Activated CD4-positive, alpha-beta memory T cell treated with anti-CD3 and anti-CD28 coated beads, Interleukin-2, amount 10 ng/mL, durations not matched to agents 7 days and 5 days (primary cell): ENCODE results near the gene WFDC9. TPM values are rescaled to one million over a fixed set of nuclear protein-coding genes. Genes with fewer than 3 reads are reported as not detected.
"Not testable (repeated sequence)": the region's sequence is repeated elsewhere in the genome, so short reads cannot be mapped to it uniquely, and the experiment has no call there.

ENCODE experiments used
- CTCF ChIA-PET: fragments of 350-600 bp; sonication (Branson Sonifier 250); formaldehyde crosslinking; loops from one replicate; lab custom pipeline; 2021; ENCODE audit warnings: antibody characterized with exemption, inconsistent platforms; lab: Charles Lee
- POLR2A ChIA-PET: fragments of 350-600 bp; sonication (Branson Sonifier 250); formaldehyde crosslinking; loops from one replicate; lab custom pipeline; 2021; ENCODE audit warnings: antibody characterized with exemption; lab: Charles Lee
- DNase-seq: peaks from one replicate; pipeline ENCODE4 v3.0.0-alpha.2; 2020
- H3K27ac Mint-ChIP-seq: one replicate; pipeline ENCODE4 v1.8.0; 2021; ENCODE audit warnings: mild to moderate bottlenecking, mixed read lengths
- H3K27me3 Mint-ChIP-seq: one replicate; pipeline ENCODE4 v1.8.0; 2021; ENCODE audit warnings: mixed read lengths
- H3K36me3 Mint-ChIP-seq: one replicate; pipeline ENCODE4 v1.8.0; 2021; ENCODE audit warnings: low read depth, mixed read lengths
- H3K4me1 Mint-ChIP-seq: one replicate; pipeline ENCODE4 v1.8.0; 2021; ENCODE audit warnings: mixed read lengths
- H3K4me3 Mint-ChIP-seq: one replicate; pipeline ENCODE4 v1.8.0; 2021; ENCODE audit warnings: mild to moderate bottlenecking, mixed read lengths
- H3K9me3 Mint-ChIP-seq: one replicate; pipeline ENCODE4 v1.8.0; 2021; ENCODE audit warnings: mixed read lengths
- total RNA-seq, 2 experiments: library from RNA; stranded (reverse); gene quantifications; one replicate each; pipeline ENCODE4 v1.2.3, GENCODE V29; 2021

Gene WFDC9
- total RNA-seq, 2 experiments from 2014 or later = not detected

DNA sequence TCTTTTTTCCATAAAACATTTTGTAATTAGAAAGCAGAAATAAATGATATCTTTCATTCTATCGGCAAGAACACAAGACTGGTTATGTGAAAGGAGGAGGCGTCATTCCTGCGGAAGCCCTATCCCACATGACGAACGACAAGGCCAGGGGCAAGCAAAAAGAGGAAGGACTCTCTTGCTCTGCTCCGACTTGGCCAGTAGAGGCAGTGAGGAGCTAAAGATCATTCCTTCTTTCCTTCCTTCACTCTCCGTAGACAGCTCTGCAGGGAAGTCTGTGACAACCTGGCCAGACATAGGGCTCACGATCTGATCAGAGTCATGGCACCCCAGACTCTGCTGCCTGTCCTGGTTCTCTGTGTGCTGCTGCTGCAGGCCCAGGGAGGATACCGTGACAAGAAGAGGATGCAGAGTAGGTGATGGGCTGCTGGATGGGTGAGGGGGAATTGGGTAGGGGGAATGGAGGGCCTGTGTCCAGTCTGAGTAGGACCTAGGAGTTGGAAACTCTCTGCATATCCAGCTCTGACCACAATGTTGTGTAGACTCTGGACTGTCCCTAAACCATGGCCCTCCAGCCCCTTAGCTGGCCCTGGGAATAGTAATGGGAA is 1.5 kb downstream of the WFDC9 start, which contains the start of gene WFDC10A:
Gene WFDC10A (plus strand): TSS at position 244 of the 605 bp plus-strand sequence. CDS start 75 bp downstream, at position 319.
- Mint-ChIP-seq H3K36me3 (no peaks in the 10 kb centered on the region), H3K27me3 (peaks cover 23% of the 10 kb centered on the region), H3K9me3 (no peaks in the 10 kb centered on the region), H3K27ac (no peak within 1 kb of the TSS), H3K4me3 (no peak within 1 kb of the TSS), H3K4me1 (no peaks in the 10 kb centered on the region)
- DNase-seq = peak; percentile 23
- ChIA-PET POLR2A (no interaction called here), CTCF (interaction anchor here (0.6 to 1.7 kb wide), 4 partner anchors 12 to 142 kb away, joined by 3 to 16 read pairs (median 4); no protein-coding TSS in a partner anchor)

- POLR2A ChIA-PET = no interaction called here
Measured at GRCh38 chr20:45626540-45626939, 4.5 kb downstream of the WFDC9 start.

GRCh38 chr20:45621593-45621992 is 9.5 kb downstream of the WFDC9 start:
- Mint-ChIP-seq H3K36me3 (no peaks in the 10 kb centered on the region), H3K9me3 (no peaks in the 10 kb centered on the region), H3K4me3 (no peak overlapping the region), H3K27me3 (peaks cover 24% of the 10 kb centered on the region), H3K4me1 (no peaks in the 10 kb centered on the region), H3K27ac (no peak overlapping the region)
- DNase-seq = no peak
- CTCF ChIA-PET = no interaction called here
- POLR2A ChIA-PET = no interaction called here

More at GRCh38 chr20:45626540-45626939, 4.5 kb downstream of the WFDC9 start:
- Mint-ChIP-seq H3K27me3 (peaks cover 30% of the 10 kb centered on the region), H3K36me3 (no peaks in the 10 kb centered on the region), H3K4me1 (no peaks in the 10 kb centered on the region), H3K9me3 (no peaks in the 10 kb centered on the region), H3K27ac (no peak overlapping the region), H3K4me3 (no peak overlapping the region)
- no peak for DNase-seq
- CTCF ChIA-PET = no interaction called here

DNA sequence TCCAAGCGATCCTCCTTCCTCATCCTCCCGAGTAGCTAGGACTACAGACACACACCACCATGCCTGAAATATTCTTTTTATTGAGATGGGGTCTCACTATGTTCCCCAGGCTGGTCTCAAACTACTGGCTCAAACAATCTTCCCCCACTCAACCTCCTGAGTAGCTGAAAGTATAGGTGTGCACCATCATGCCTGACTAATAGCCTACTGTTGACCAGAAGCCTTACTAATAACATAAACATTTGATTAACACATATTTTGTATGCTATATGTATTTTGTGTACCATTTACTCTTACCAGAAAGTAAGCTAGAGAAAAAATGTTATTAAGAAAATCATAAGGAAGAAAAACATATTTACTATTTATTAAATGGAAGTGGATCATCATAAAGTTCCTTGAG is 13.5 kb downstream of the WFDC9 start:
- H3K4me1 Mint-ChIP-seq = no peaks in the 10 kb centered on the region
- POLR2A ChIA-PET = no interaction called here
- no peak for DNase-seq

DNA sequence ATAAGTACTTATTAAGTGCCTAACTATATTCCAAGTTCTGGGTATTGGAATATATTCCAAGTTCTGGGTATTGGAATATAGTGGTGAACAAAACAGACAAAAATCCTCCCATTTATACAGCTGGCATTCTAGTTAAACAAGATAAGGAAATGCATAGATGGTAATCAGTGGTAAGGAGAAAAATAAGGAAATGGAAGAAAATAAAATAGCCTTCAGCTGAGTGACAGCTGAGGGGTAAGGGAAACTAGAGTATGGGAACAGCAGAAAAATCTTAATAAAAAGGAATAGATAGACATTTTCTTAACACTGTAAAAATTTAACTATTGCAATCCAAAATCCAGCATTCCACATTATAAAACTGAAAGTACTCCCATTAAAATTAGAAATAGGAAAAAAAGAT is 18.8 kb downstream of the WFDC9 start:
- Mint-ChIP-seq H3K27ac (no peak overlapping the region), H3K9me3 (peaks cover 2% of the 10 kb centered on the region), H3K4me3 (no peak overlapping the region), H3K4me1 (peaks cover 5% of the 10 kb centered on the region), H3K36me3 (no peaks in the 10 kb centered on the region), H3K27me3 (no peaks in the 10 kb centered on the region)
- POLR2A ChIA-PET = no interaction called here
- CTCF ChIA-PET = no interaction called here
- DNase-seq = no peak

More for the DNA sequence above, 13.5 kb downstream of the WFDC9 start:
- H3K4me3 Mint-ChIP-seq = no peak overlapping the region
- H3K27me3 Mint-ChIP-seq = peaks cover 6% of the 10 kb centered on the region
- CTCF ChIA-PET = interaction anchor here (1.3 to 2.0 kb wide), 2 partner anchors 12 to 154 kb away, joined by 4 to 5 read pairs; partner anchors contain the start of gene WFDC10A
- H3K9me3 Mint-ChIP-seq = no peaks in the 10 kb centered on the region
- H3K27ac Mint-ChIP-seq = no peak overlapping the region
- H3K36me3 Mint-ChIP-seq = no peaks in the 10 kb centered on the region

GRCh38 chr20:45611054-45611453 is 20.0 kb downstream of the WFDC9 start:
- H3K27me3 Mint-ChIP-seq = no peaks in the 10 kb centered on the region
- no peak for DNase-seq
- CTCF ChIA-PET = no interaction called here
- no peak overlapping the region for H3K27ac Mint-ChIP-seq
- peaks cover 6% of the 10 kb centered on the region for H3K9me3 Mint-ChIP-seq
- H3K4me3 Mint-ChIP-seq = no peak overlapping the region
- POLR2A ChIA-PET = no interaction called here
- peaks cover 5% of the 10 kb centered on the region for H3K4me1 Mint-ChIP-seq
- no peaks in the 10 kb centered on the region for H3K36me3 Mint-ChIP-seq

DNA sequence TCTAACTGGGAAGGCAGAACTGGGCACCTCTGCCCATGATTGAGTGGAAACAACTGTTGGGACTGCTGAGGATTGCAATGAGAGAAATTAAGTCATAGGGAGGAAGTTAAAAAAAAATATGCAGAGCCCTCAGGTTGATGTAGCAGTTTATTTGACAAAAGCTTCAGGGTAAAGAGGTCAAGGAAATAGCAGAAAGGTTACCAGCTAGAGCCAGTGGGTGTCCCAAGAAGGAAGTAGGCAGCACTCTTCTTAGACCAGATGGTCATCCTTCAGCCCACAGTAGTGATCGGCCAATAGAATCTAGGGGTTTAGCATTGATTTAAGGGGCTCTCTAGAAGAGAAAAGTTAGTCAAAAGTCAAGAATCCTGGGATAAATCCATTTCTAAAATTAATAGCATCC is 23.3 kb downstream of the WFDC9 start:
- no peak overlapping the region for H3K27ac Mint-ChIP-seq
- CTCF ChIA-PET = interaction anchor here (0.8 kb wide), 1 partner anchor 22 kb away, joined by 3 read pairs; the partner anchor contains the start of gene WFDC10A
- H3K27me3 Mint-ChIP-seq = peaks cover 12% of the 10 kb centered on the region

GRCh38 chr20:45595235-45595634 is 35.8 kb downstream of the WFDC9 start:
- Mint-ChIP-seq H3K27ac (no peak overlapping the region), H3K4me3 (no peak overlapping the region), H3K27me3 (peaks cover 40% of the 10 kb centered on the region), H3K36me3 (no peaks in the 10 kb centered on the region), H3K4me1 (no peaks in the 10 kb centered on the region), H3K9me3 (no peaks in the 10 kb centered on the region)
- ChIA-PET POLR2A (no interaction called here), CTCF (interaction anchor here (0.9 to 2.3 kb wide), 2 partner anchors 14 to 176 kb away, joined by 3 to 9 read pairs; no protein-coding TSS in a partner anchor)
- DNase-seq = no peak

More for the DNA sequence above, 23.3 kb downstream of the WFDC9 start:
- H3K4me1 Mint-ChIP-seq = peaks cover 5% of the 10 kb centered on the region
- DNase-seq = no peak
- peaks cover 10% of the 10 kb centered on the region for H3K9me3 Mint-ChIP-seq
- POLR2A ChIA-PET = no interaction called here
- no peaks in the 10 kb centered on the region for H3K36me3 Mint-ChIP-seq
- H3K4me3 Mint-ChIP-seq = no peak overlapping the region

DNA sequence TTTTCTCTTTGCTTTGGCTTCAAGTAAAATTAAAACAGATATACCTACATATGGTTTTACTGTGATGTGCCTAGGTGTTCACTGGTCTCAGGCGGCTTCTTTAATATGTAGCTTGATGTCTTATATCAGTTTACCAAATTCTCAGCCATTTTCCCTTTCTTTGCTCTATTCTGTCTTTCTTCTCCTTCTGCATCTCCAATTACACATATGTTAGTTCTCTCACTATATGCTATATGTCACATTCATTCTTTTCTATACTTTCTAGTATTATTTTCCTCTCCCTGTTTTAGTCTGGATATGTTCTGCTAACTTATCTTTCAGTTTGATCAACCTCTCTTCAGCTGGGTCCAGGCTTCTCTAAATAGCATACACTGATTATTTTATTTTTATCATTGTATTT is 37.6 kb downstream of the WFDC9 start:
- Mint-ChIP-seq H3K36me3 (no peaks in the 10 kb centered on the region), H3K4me1 (no peaks in the 10 kb centered on the region), H3K27me3 (peaks cover 41% of the 10 kb centered on the region), H3K4me3 (no peak overlapping the region), H3K27ac (no peak overlapping the region), H3K9me3 (no peaks in the 10 kb centered on the region)
- ChIA-PET POLR2A (no interaction called here), CTCF (interaction anchor here (0.9 kb wide), 1 partner anchor 178 kb away, joined by 3 read pairs; no protein-coding TSS in a partner anchor)
- DNase-seq = no peak

- H3K27ac Mint-ChIP-seq = no peak overlapping the region
- CTCF ChIA-PET = interaction anchor here (0.8 to 1.0 kb wide), 4 partner anchors 37 to 178 kb away, joined by 3 to 9 read pairs (median 4); partner anchors contain the start of gene WFDC10A
- H3K36me3 Mint-ChIP-seq = no peaks in the 10 kb centered on the region
- POLR2A ChIA-PET = no interaction called here
- no peaks in the 10 kb centered on the region for H3K4me1 Mint-ChIP-seq
- H3K4me3 Mint-ChIP-seq = no peak overlapping the region
- no peak for DNase-seq
- H3K9me3 Mint-ChIP-seq = no peaks in the 10 kb centered on the region
- peaks cover 36% of the 10 kb centered on the region for H3K27me3 Mint-ChIP-seq
Measured at GRCh38 chr20:45592574-45593189, 38.4 kb downstream of the WFDC9 start.

- Mint-ChIP-seq H3K4me1 (no peaks in the 10 kb centered on the region), H3K36me3 (no peaks in the 10 kb centered on the region), H3K27ac (no peak overlapping the region), H3K4me3 (no peak overlapping the region), H3K27me3 (peaks cover 27% of the 10 kb centered on the region), H3K9me3 (no peaks in the 10 kb centered on the region)
- ChIA-PET CTCF (interaction anchor here (1.4 kb wide), 1 partner anchor 182 kb away, joined by 6 read pairs; no protein-coding TSS in a partner anchor), POLR2A (no interaction called here)
- DNase-seq = no peak
Measured at GRCh38 chr20:45589725-45590124, 41.4 kb downstream of the WFDC9 start.

DNA sequence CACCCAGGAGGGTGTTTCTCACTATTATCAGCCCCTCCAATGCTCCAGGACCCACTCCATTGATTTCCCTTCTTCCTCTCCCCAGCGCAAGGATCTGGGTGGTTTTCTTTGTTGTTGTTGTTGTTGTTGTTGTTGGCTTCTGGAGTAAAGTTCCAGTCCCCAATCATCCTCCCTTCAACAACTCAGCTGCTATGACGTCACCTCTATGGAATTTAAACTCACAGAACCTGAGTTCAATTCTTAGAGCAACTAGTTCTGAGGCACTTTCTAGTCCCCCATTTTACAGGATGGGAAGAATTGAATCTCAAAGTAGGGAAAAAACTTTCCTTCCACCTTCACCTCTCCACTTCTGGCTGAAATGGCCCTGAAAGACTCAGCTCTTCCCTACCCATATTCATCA is 42.3 kb downstream of the WFDC9 start:
- Mint-ChIP-seq H3K27me3 (peaks cover 21% of the 10 kb centered on the region), H3K4me3 (no peak overlapping the region), H3K27ac (no peak overlapping the region), H3K4me1 (no peaks in the 10 kb centered on the region), H3K36me3 (no peaks in the 10 kb centered on the region), H3K9me3 (no peaks in the 10 kb centered on the region)
- no peak for DNase-seq
- ChIA-PET POLR2A (no interaction called here), CTCF (interaction anchor here (0.5 to 1.4 kb wide), 2 partner anchors 182 to 464 kb away, joined by 3 to 6 read pairs; no protein-coding TSS in a partner anchor)

GRCh38 chr20:45585986-45586385 is 45.1 kb downstream of the WFDC9 start:
- CTCF ChIA-PET, H3K36me3 Mint-ChIP-seq, H3K9me3 Mint-ChIP-seq, H3K4me1 Mint-ChIP-seq, H3K4me3 Mint-ChIP-seq, DNase-seq, POLR2A ChIA-PET, H3K27ac Mint-ChIP-seq: not testable (repeated sequence)
- H3K27me3 Mint-ChIP-seq = peaks cover 22% of the 10 kb centered on the region
